Smooth muscle cell (in vitro differentiated cells): Measurements from ENCODE around the gene MTRFR. TPM values are rescaled to one million over a fixed set of nuclear protein-coding genes. Genes with fewer than 3 reads are reported as not detected.
"Not testable (repeated sequence)": the region's sequence is repeated elsewhere in the genome, so short reads cannot be mapped to it uniquely, and the experiment has no call there.

Experiments used
- DNase-seq: peaks from one replicate; lab custom pipeline; 2025; ENCODE audit not compliant: unreplicated experiment; lab: John Stamatoyannopoulos, UW
- H2AFZ ChIP-seq: fragments of 200-600 bp; sonication (generic); 2 replicates; pipeline ENCODE4 v1.6.0; 2016; ENCODE audit warnings: antibody characterized with exemption, low read depth, mild to moderate bottlenecking
- H3F3A ChIP-seq: fragments of 200-600 bp; sonication (generic); 2 replicates; pipeline ENCODE4 v1.6.0; 2017; ENCODE audit warnings: antibody characterized with exemption, low read depth
- H3K27ac ChIP-seq: fragments of 200-600 bp; sonication (generic); 2 replicates; pipeline ENCODE4 v1.5.1; 2016; ENCODE audit warnings: low read depth, mild to moderate bottlenecking
- H3K27me3 ChIP-seq: fragments of 200-600 bp; sonication (generic); 2 replicates; pipeline ENCODE4 v1.6.1; 2016; ENCODE audit warnings: low read depth, mild to moderate bottlenecking
- H3K36me3 ChIP-seq: fragments of 200-600 bp; sonication (generic); 2 replicates; pipeline ENCODE4 v1.5.1; 2016; ENCODE audit warnings: low read depth
- H3K4me1 ChIP-seq: fragments of 200-600 bp; sonication (generic); 2 replicates; pipeline ENCODE4 v1.5.1; 2016; ENCODE audit warnings: low read depth
- H3K4me2 ChIP-seq: fragments of 200-600 bp; sonication (generic); 2 replicates; pipeline ENCODE4 v1.6.0; 2016; ENCODE audit warnings: mild to moderate bottlenecking
- H3K4me3 ChIP-seq: fragments of 200-600 bp; sonication (generic); 2 replicates; pipeline ENCODE4 v1.5.1; 2016; ENCODE audit warnings: mild to moderate bottlenecking
- H3K79me2 ChIP-seq: fragments of 200-600 bp; sonication (generic); 2 replicates; pipeline ENCODE4 v1.6.0; 2016; ENCODE audit warnings: low read depth, mild to moderate bottlenecking
- H3K9ac ChIP-seq: fragments of 200-600 bp; sonication (generic); 2 replicates; pipeline ENCODE4 v1.6.0; 2016; ENCODE audit warnings: low read depth
- H3K9me3 ChIP-seq: fragments of 200-600 bp; sonication (generic); replicated peaks from 2 replicates; pipeline ENCODE4 v1.5.1; 2016; ENCODE audit warnings: low read depth
- H4K20me1 ChIP-seq: fragments of 200-600 bp; sonication (generic); 2 replicates; pipeline ENCODE4 v1.6.0; 2016; ENCODE audit warnings: low read depth
- WGBS: methylation state at CpG from one replicate; pipeline ENCODE4 v1.1.7; 2016; ENCODE audit warnings: low lambda C conversion rate; 5-methylcytosine and 5-hydroxymethylcytosine counted together
- polyA plus RNA-seq: library from polyadenylated mRNA; unstranded; fragments of >200 nt; fragmentation: Nextera tagmentation; extraction: Ambion mirVana; gene quantifications from 2 replicates; pipeline ENCODE4 v1.2.1, GENCODE V29; 2016
- total RNA-seq: library from RNA; depleted of rRNA; stranded (reverse); fragments of >200 nt; gene quantifications from 2 replicates; pipeline ENCODE4 v1.2.3, GENCODE V29; 2014
- TF ChIP-seq, protein P1 (sequence below): fragments of 200-600 bp; sonication (generic); IDR thresholded peaks from 2 replicates; pipeline ENCODE4 v1.5.1; 2017; ENCODE audit warnings: borderline replicate concordance, mild to moderate bottlenecking, antibody characterized with exemption; ENCODE audit not compliant: insufficient read depth, poor library complexity, severe bottlenecking

The MTRFR gene
- total and polyA plus RNA-seq, 2 experiments from 2014 or later, result 9.8 to 14.5 TPM

DNA sequence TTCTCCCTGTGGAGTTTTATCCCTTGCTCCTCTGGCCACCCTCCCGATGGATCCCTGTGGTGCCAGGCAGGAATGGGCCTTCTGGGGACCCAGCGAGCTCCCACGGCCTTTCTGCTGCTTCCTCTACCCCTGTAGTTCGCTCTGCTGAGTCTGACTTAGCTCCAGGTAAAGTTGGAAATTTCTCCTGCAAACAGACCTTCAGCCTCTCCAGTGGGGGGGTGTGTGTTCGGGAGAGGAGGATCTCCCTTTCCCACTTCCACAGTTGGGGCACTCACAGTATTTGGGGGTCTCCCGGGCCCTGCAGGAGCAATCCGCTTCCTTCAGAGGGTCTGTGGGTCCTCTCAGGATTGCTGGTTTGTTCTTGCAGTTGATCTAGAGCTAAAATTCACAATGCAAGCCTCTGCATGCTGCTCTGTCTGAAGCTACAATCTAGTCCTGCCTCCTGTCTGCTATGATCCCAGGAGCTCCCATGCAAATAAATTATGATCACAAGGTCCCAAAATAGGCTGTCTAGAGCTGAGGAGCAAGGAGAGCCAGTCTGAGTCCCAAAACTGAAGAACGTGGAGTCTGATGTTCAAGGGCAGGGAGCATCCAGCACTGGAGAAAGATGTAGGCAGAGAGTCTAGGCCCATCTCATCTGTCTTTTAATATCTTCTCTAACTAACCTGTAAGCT lies 18.3 kb downstream of the MTRFR start:
- Histone ChIP-seq H3K4me3 (no peak overlapping the region), H3K9ac (peak overlapping the region; percentile 39), H4K20me1 (peaks cover 16% of the 10 kb centered on the region), H3K4me2 (no peak overlapping the region), H3F3A (peaks cover 4% of the 10 kb centered on the region), H3K27ac (peak overlapping the region; percentile 73), H3K79me2 (peaks cover 49% of the 10 kb centered on the region), H3K9me3 (no peaks in the 10 kb centered on the region), H3K27me3 (no peaks in the 10 kb centered on the region), H2AFZ (no peak overlapping the region), H3K4me1 (no peaks in the 10 kb centered on the region), H3K36me3 (no peaks in the 10 kb centered on the region)
- DNase-seq, result no peak
- TF ChIP-seq, protein P1, sequence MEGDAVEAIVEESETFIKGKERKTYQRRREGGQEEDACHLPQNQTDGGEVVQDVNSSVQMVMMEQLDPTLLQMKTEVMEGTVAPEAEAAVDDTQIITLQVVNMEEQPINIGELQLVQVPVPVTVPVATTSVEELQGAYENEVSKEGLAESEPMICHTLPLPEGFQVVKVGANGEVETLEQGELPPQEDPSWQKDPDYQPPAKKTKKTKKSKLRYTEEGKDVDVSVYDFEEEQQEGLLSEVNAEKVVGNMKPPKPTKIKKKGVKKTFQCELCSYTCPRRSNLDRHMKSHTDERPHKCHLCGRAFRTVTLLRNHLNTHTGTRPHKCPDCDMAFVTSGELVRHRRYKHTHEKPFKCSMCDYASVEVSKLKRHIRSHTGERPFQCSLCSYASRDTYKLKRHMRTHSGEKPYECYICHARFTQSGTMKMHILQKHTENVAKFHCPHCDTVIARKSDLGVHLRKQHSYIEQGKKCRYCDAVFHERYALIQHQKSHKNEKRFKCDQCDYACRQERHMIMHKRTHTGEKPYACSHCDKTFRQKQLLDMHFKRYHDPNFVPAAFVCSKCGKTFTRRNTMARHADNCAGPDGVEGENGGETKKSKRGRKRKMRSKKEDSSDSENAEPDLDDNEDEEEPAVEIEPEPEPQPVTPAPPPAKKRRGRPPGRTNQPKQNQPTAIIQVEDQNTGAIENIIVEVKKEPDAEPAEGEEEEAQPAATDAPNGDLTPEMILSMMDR, result no peak
- 94% methylated on average over 8 of the region's 8 CpGs for WGBS

- not testable (repeated sequence) for H3K4me2 ChIP-seq, H3F3A ChIP-seq, H3K4me3 ChIP-seq, H2AFZ ChIP-seq, H3K27me3 ChIP-seq, H3K9ac ChIP-seq, DNase-seq, H3K36me3 ChIP-seq, H3K27ac ChIP-seq, H3K9me3 ChIP-seq, H3K4me1 ChIP-seq
- 95% methylated on average over 9 of the region's 9 CpGs for WGBS
- peaks cover 12% of the 10 kb centered on the region for H4K20me1 ChIP-seq
- peaks cover 41% of the 10 kb centered on the region for H3K79me2 ChIP-seq
Observed at GRCh38 chr12:123252365-123252764, 19.1 kb downstream of the MTRFR start.

GRCh38 chr12:123253641-123254459 lies 20.6 kb downstream of the MTRFR start:
- peaks cover 9% of the 10 kb centered on the region for H3F3A ChIP-seq
- H3K4me1 ChIP-seq, result no peaks in the 10 kb centered on the region
- no peak for DNase-seq
- H4K20me1 ChIP-seq, result peaks cover 14% of the 10 kb centered on the region
- TF ChIP-seq, protein P1, result no peak
- no peak overlapping the region for H2AFZ ChIP-seq
- no peak overlapping the region for H3K27ac ChIP-seq
- peaks cover 28% of the 10 kb centered on the region for H3K79me2 ChIP-seq
- no peak overlapping the region for H3K4me2 ChIP-seq
- no peak overlapping the region for H3K4me3 ChIP-seq
- no peaks in the 10 kb centered on the region for H3K9me3 ChIP-seq
- H3K27me3 ChIP-seq, result no peaks in the 10 kb centered on the region
- peaks cover 4% of the 10 kb centered on the region for H3K36me3 ChIP-seq
- H3K9ac ChIP-seq, result no peak overlapping the region
- 89% methylated on average over 24 of the region's 24 CpGs for WGBS

DNA sequence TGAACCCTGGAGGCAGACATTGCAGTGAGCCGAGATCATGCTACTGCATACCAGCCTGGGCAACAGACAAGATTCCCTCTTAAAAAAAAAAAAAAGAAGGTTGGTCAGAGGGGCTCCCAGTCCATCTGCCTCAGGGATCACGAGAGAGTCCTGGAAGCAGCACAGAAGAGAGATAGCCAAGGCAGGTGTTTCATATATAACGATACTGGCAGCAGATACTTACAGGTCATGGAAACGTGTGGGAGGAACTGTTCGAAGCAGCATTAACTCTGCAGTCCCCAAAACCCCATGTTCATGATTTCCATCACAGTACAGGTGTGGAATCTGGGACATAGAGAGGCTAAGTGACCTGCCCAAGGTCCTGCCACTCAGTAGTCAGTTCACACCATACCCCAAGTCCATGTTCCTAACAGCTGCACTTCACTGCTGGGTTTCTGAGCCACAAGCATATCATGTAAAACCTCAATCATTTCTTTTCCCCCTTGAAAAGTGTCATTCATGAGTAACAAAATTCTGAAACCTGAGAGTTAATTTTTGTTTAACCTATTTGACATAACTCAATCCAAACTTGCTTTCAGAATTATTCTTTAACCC lies 21.7 kb downstream of the MTRFR start:
- H3K4me2 ChIP-seq, result no peak overlapping the region
- WGBS, result 95% methylated on average over 5 of the region's 5 CpGs
- no peak overlapping the region for H3K4me3 ChIP-seq
- no peak overlapping the region for H3K27ac ChIP-seq
- no peak overlapping the region for H3K9ac ChIP-seq
- TF ChIP-seq, protein P1, result no peak
- no peak overlapping the region for H2AFZ ChIP-seq
- peaks cover 18% of the 10 kb centered on the region for H3K79me2 ChIP-seq
- H3K4me1 ChIP-seq, result no peaks in the 10 kb centered on the region
- H3K36me3 ChIP-seq, result peaks cover 4% of the 10 kb centered on the region
- DNase-seq, result no peak
- H3F3A ChIP-seq, result peaks cover 9% of the 10 kb centered on the region
- no peaks in the 10 kb centered on the region for H3K27me3 ChIP-seq
- H4K20me1 ChIP-seq, result peaks cover 19% of the 10 kb centered on the region
- H3K9me3 ChIP-seq, result no peaks in the 10 kb centered on the region
